ENCODE measurements around the gene GFPT2.

GFPT2 gene

GRCh38 chr5:180378438-180379344 lies 25.6 kb upstream of the GFPT2 start:
- FAIRE-seq (no peak), DNase-seq (ENCODE audit: low spot score) (no peak)

- no peak for FAIRE-seq
These were observed 24.5 kb upstream of the GFPT2 start for GRCh38 chr5:180377556-180378197.

GRCh38 chr5:180376511-180376910 lies 23.4 kb upstream of the GFPT2 start:
- FAIRE-seq (no peak), DNase-seq (ENCODE audit: low spot score) (no peak)

More at GRCh38 chr5:180377556-180378197, 24.5 kb upstream of the GFPT2 start:
- DNase-seq (ENCODE audit: low spot score) = no peak

GRCh38 chr5:180375955-180376354 lies 22.8 kb upstream of the GFPT2 start:
- FAIRE-seq = no peak
- DNase-seq (ENCODE audit: low spot score) = no peak

GRCh38 chr5:180375291-180375690 lies 22.2 kb upstream of the GFPT2 start:
- no peak for DNase-seq (ENCODE audit: low spot score)
- FAIRE-seq = no peak

GRCh38 chr5:180373870-180374269 lies 20.7 kb upstream of the GFPT2 start:
- FAIRE-seq = no peak
- DNase-seq (ENCODE audit: low spot score) = no peak

GRCh38 chr5:180373454-180373853 lies 20.3 kb upstream of the GFPT2 start:
- no peak for DNase-seq (ENCODE audit: low spot score)
- FAIRE-seq = no peak

- DNase-seq (ENCODE audit: low spot score) = no peak
- no peak for FAIRE-seq
These were observed 18.8 kb upstream of the GFPT2 start for GRCh38 chr5:180371949-180372348.

- no peak for DNase-seq (ENCODE audit: low spot score)
- no peak for FAIRE-seq
These were observed 17.9 kb upstream of the GFPT2 start for GRCh38 chr5:180370861-180371641.

- no peak for FAIRE-seq
These were observed 14.9 kb upstream of the GFPT2 start for GRCh38 chr5:180367991-180368390.

GRCh38 chr5:180367300-180367699 lies 14.2 kb upstream of the GFPT2 start:
- FAIRE-seq = no peak

More at GRCh38 chr5:180367991-180368390, 14.9 kb upstream of the GFPT2 start:
- no peak for DNase-seq (ENCODE audit: low spot score)

GRCh38 chr5:180366326-180366725 lies 13.2 kb upstream of the GFPT2 start:
- FAIRE-seq = no peak
- no peak for DNase-seq (ENCODE audit: low spot score)

More at GRCh38 chr5:180367300-180367699, 14.2 kb upstream of the GFPT2 start:
- no peak for DNase-seq (ENCODE audit: low spot score)

GRCh38 chr5:180365829-180366228 lies 12.7 kb upstream of the GFPT2 start:
- no peak for DNase-seq (ENCODE audit: low spot score)
- FAIRE-seq = no peak

- DNase-seq (ENCODE audit: low spot score) = no peak
- FAIRE-seq = no peak
These were observed 11.2 kb upstream of the GFPT2 start for GRCh38 chr5:180364306-180364856.

GRCh38 chr5:180360078-180360957 lies 7.2 kb upstream of the GFPT2 start:
- DNase-seq (ENCODE audit: low spot score) (no peak), FAIRE-seq (no peak)

GRCh38 chr5:180358694-180359093 lies 5.6 kb upstream of the GFPT2 start:
- DNase-seq (ENCODE audit: low spot score) = no peak
- no peak for FAIRE-seq

- no peak for FAIRE-seq
These were observed 5.0 kb upstream of the GFPT2 start for GRCh38 chr5:180358179-180358578.

GRCh38 chr5:180354966-180355365 lies 1.8 kb upstream of the GFPT2 start:
- FAIRE-seq (no peak), DNase-seq (ENCODE audit: low spot score) (no peak)

More at GRCh38 chr5:180358179-180358578, 5.0 kb upstream of the GFPT2 start:
- no peak for DNase-seq (ENCODE audit: low spot score)

- DNase-seq (ENCODE audit: low spot score) (no peak), FAIRE-seq (no peak)
These were observed 880 bp upstream of the GFPT2 start for GRCh38 chr5:180353980-180354452.
